ENCODE data around the gene KDR. TPM values are rescaled to one million over a fixed set of nuclear protein-coding genes. Genes with fewer than 3 reads are reported as not detected.

KDR gene
- total and polyA plus RNA-seq, 10 of the 15 experiments (the other 5 are each of a cell fraction or from before 2014, with no cell fraction given) = 0.04 to 0.13 TPM; not detected in 8

- intact Hi-C loops (cut with micrococcal nuclease; ENCODE audit: unreplicated experiment) = no loop called here
- TF ChIP-seq STAT3 (IDR thresholded peaks at IDR 0.05; ENCODE audit: low read depth, low read length) = no peak
- no peak for TF ChIP-seq CBFB (IDR thresholded peaks at IDR 0.05; ENCODE audit: low read depth)
- TF ChIP-seq ZNF384 (IDR thresholded peaks at IDR 0.05; ENCODE audit: borderline replicate concordance, low read depth, low read length) = no peak
- TF ChIP-seq CREM (IDR thresholded peaks at IDR 0.05; ENCODE audit: low read depth) = no peak
- no peak for TF ChIP-seq ZBED1 (IDR thresholded peaks at IDR 0.05; ENCODE audit: borderline replicate concordance)
- TF ChIP-seq USF1 (IDR thresholded peaks at IDR 0.05; ENCODE audit: borderline replicate concordance, extremely low read length, insufficient read depth, low read depth, low read length) = no peak
- TF ChIP-seq NRF1 (conservative IDR thresholded peaks at IDR 0.05; ENCODE audit: low read depth, low read length) = no peak
- no peak for TF ChIP-seq NFYA (IDR thresholded peaks at IDR 0.05; ENCODE audit: borderline replicate concordance, low read depth, low read length)
- no peak for TF ChIP-seq TCF12 (IDR thresholded peaks at IDR 0.05; ENCODE audit: low read depth, low read length)
- no peak for TF ChIP-seq CUX1 (IDR thresholded peaks at IDR 0.05; ENCODE audit: insufficient replicate concordance, low read depth, low read length)
- TF ChIP-seq NKRF (conservative IDR thresholded peaks at IDR 0.05) = no peak
- TF ChIP-seq CHD1 (IDR thresholded peaks at IDR 0.05; ENCODE audit: low read depth, low read length) = no peak
- Histone ChIP-seq H3K4me2 (ENCODE audit: control insufficient read depth, insufficient read depth) (no peak overlapping the region), H4K20me1 (ENCODE audit: control insufficient read depth, insufficient read depth) (no peaks in the 10 kb centered on the region), H2AFZ (ENCODE audit: control insufficient read depth, low read depth, low read length) (no peak overlapping the region), H3K4me1 (ENCODE audit: control insufficient read depth, insufficient read depth, low read length) (no peaks in the 10 kb centered on the region), H3K9ac (ENCODE audit: control insufficient read depth, insufficient read depth, low read length) (no peak overlapping the region), H3K79me2 (ENCODE audit: control insufficient read depth, insufficient read depth, low read length) (no peaks in the 10 kb centered on the region), H3K27ac (ENCODE audit: control insufficient read depth, insufficient read depth) (no peak overlapping the region), H3K36me3 (ENCODE audit: control insufficient read depth in 2 of 2, insufficient read depth in 2 of 2, low read length in 1 of 2) (no peaks in the 10 kb centered on the region), H3K4me3 (no peak overlapping the region), H3K9me3 (replicated peaks; ENCODE audit: control insufficient read depth, insufficient read depth, low read length) (no peaks in the 10 kb centered on the region), H3K27me3 (replicated peaks in 1 of 2; ENCODE audit: control insufficient read depth in 2 of 2, insufficient read depth in 2 of 2, low read length in 1 of 2) (no peaks in the 10 kb centered on the region; a peak in 1 of 4 replicates)
- no TSS peak for BruUV-seq (replicated peaks)
- no peak for ATAC-seq
- in situ Hi-C loops (cut with MboI) = no loop called here
- SMC1A ChIA-PET (ENCODE audit: uncharacterized antibody, unreplicated experiment) = no interaction called here
- DNase-seq (ENCODE audit: low read depth, low spot score) = no peak
- WGBS (ENCODE audit: insufficient coverage, insufficient replicate concordance, low lambda C conversion rate, missing lambda C conversion rate) = 42% methylated on average over 4 of the region's 4 CpGs
- RAD21 ChIA-PET (ENCODE audit: unreplicated experiment) = no interaction called here
- FAIRE-seq = no peak
- POLR2A ChIA-PET = no interaction called here
- CTCF ChIA-PET = no interaction called here
These were observed 4.1 kb downstream of the KDR start for GRCh38 chr4:55121246-55121645.
